SJSA1 (cell line): ENCODE measurements around the gene UBAP1L. TPM values are rescaled to one million over a fixed set of nuclear protein-coding genes. Genes with fewer than 3 reads are reported as not detected.

Experiments
- DNase-seq, 2 experiments: peaks; one replicate each; pipeline ENCODE4 v3.0.0-alpha.2; 2015 to 2020; ENCODE audit warnings: low spot score in 2 of 2, low read depth in 1 of 2
- H3K27ac ChIP-seq: fragments of 250-450 bp; sonication (Bioruptor Pico); 2 replicates; pipeline ENCODE4 v1.5.1; 2020; ENCODE audit warnings: mild to moderate bottlenecking, moderate library complexity
- H3K27me3 ChIP-seq: fragments of 250-450 bp; sonication (Bioruptor Pico); replicated peaks from 2 replicates; pipeline ENCODE4 v1.5.1; 2020; ENCODE audit warnings: mild to moderate bottlenecking, moderate library complexity
- H3K36me3 ChIP-seq: fragments of 250-450 bp; sonication (Bioruptor Pico); 2 replicates; pipeline ENCODE4 v1.5.1; 2020; ENCODE audit warnings: mild to moderate bottlenecking
- H3K4me1 ChIP-seq: fragments of 250-450 bp; sonication (Bioruptor Pico); replicated peaks from 2 replicates; pipeline ENCODE4 v1.6.1; 2021; ENCODE audit warnings: mild to moderate bottlenecking
- H3K4me3 ChIP-seq: fragments of 250-450 bp; sonication (Bioruptor Pico); 2 replicates; pipeline ENCODE4 v1.5.1; 2020; ENCODE audit warnings: mild to moderate bottlenecking
- H3K9me3 ChIP-seq: fragments of 250-450 bp; sonication (Bioruptor Pico); replicated peaks from 2 replicates; pipeline ENCODE4 v1.5.1; 2020; ENCODE audit warnings: mild to moderate bottlenecking
- total RNA-seq: library from RNA; depleted of rRNA; stranded (reverse); fragments of >200 nt; shearing (Covaris generic); gene quantifications from 2 replicates; pipeline ENCODE4 v1.2.3, GENCODE V29; 2014

The UBAP1L gene
- total RNA-seq, 1 experiment from 2014 or later: 0.87 TPM

GRCh38 chr15:65059931-65060596, 54.9 kb downstream of the UBAP1L start:
- Histone ChIP-seq H3K27me3 (no peaks in the 10 kb centered on the region), H3K36me3 (peaks cover 94% of the 10 kb centered on the region), H3K4me3 (no peak overlapping the region), H3K9me3 (no peaks in the 10 kb centered on the region), H3K27ac (no peak overlapping the region), H3K4me1 (peaks cover 87% of the 10 kb centered on the region)
- no peak for DNase-seq

GRCh38 chr15:65059369-65059750, 55.6 kb downstream of the UBAP1L start:
- Histone ChIP-seq H3K27ac (no peak overlapping the region), H3K27me3 (no peaks in the 10 kb centered on the region), H3K9me3 (no peaks in the 10 kb centered on the region), H3K4me3 (no peak overlapping the region), H3K36me3 (peaks cover 94% of the 10 kb centered on the region), H3K4me1 (peaks cover 90% of the 10 kb centered on the region)
- no peak for DNase-seq

DNA sequence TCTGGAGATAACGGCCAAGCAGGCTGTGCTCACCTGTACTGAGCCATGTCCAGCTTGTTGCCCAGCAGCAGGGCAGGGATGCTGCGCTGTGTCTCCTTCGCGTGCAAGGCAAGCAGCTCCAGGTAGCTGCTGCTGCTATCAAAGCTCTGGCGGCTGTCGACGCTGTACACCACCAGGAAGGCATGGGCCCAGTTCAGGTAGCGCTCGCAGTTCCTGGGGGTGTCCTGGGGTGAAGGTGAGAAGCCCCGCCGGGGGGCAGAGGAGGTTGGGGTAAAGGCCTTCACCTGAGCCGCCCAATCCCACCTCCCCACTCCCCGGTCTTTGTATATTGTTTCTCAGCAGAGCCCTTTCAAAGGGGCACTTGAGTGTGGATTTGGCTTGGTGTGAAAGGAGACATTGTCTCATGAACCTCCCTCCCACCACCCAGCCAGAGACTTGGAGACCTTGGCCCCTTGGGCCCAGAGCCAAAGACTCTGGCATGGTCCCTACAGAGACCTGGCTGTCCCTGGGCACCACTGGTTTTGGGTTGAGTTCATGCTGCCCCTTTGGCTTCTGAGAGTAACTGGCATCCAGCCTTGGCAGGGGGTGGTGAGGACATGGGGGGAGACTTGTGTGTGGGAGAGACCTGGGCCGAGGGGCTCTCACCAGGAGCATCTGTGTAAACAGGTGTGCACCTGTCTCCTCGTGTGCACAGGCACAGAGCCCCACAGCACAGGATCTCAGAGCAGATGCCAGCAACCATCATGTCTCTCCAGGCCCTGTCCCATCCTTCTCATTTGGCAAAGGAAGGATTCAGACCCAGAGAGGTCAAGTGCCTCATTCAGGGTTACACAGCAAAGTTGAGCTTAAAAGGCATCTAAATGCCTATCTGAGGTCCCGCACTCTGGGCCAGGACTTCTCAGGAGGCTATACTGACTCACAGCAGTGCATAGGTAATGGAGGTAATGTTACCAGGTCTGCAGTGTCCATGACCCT, 56.3 kb downstream of the UBAP1L start:
- no peaks in the 10 kb centered on the region for H3K27me3 ChIP-seq
- no peak for DNase-seq
- H3K36me3 ChIP-seq: peaks cover 94% of the 10 kb centered on the region
- H3K4me3 ChIP-seq: no peak overlapping the region
- H3K9me3 ChIP-seq: no peaks in the 10 kb centered on the region
- no peak overlapping the region for H3K27ac ChIP-seq
- peaks cover 90% of the 10 kb centered on the region for H3K4me1 ChIP-seq

- no peaks in the 10 kb centered on the region for H3K9me3 ChIP-seq
- DNase-seq: no peak
- H3K4me3 ChIP-seq: no peak overlapping the region
- peaks cover 79% of the 10 kb centered on the region for H3K4me1 ChIP-seq
- peaks cover 93% of the 10 kb centered on the region for H3K36me3 ChIP-seq
- H3K27me3 ChIP-seq: no peaks in the 10 kb centered on the region
- peak overlapping the region; percentile 62; the same call in 1 of the 2 replicates for H3K27ac ChIP-seq
Observed at GRCh38 chr15:65057549-65057940, 57.5 kb downstream of the UBAP1L start.

DNA sequence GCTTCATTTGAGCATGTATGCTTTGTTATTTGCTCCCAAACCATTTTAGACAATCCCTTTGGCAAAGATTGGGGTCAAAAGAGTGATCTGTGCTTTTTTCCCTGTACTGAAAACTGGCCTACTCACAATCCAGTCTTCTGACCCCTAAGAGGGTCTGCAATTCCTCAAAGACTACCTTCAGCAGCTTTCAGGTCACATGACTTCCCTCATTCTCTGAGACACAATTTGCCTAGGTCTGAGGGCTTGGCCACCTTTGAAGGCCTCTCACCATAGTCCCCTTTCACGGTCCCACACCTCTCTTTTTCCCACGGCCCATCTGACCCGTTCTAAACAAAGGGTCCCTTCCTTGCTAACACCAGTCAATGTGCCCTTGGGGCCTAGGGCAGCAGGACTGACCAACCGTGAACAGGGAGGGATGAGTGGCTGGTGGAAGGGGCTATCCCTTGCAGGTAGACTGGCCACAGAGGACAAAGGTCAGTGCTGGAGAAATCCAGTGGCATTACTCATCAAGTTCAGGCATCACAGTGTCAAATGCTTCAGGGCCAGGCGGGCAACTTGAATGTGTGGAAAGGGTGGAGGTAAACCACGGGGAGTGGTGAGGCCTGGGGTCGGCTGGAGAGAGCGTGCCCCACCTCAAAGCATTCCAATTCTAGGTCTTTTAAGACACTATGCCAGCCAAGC, 58.0 kb downstream of the UBAP1L start:
- peak overlapping the region; percentile 62 for H3K27ac ChIP-seq
- H3K27me3 ChIP-seq: no peaks in the 10 kb centered on the region
- H3K9me3 ChIP-seq: no peaks in the 10 kb centered on the region
- H3K36me3 ChIP-seq: peaks cover 90% of the 10 kb centered on the region
- H3K4me3 ChIP-seq: no peak overlapping the region
- peaks cover 75% of the 10 kb centered on the region for H3K4me1 ChIP-seq
- peak; percentile 54 to 68 for DNase-seq

DNA sequence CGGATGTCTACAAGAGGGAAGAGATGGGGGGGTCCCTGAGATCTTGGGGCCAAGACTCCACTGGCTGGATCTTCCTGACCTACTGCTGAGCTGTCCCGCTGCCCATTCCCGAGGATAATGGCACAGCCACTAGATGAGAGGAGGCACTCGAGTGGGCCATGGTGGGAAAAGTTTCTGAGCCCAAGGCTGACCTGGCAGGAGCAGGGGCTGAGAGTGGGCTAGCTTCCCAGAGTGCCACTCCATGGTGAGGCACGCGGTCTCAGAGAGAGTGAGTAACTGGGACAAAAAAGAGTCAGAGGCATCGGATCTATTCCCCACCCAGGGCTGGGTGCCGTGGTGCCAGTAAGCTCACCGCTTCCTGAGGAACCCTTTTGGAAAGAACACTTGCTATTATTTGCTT, 58.9 kb downstream of the UBAP1L start:
- H3K4me1 ChIP-seq: peaks cover 81% of the 10 kb centered on the region
- no peak overlapping the region for H3K4me3 ChIP-seq
- DNase-seq: no peak
- H3K9me3 ChIP-seq: no peaks in the 10 kb centered on the region
- peak overlapping the region; percentile 62 for H3K27ac ChIP-seq
- H3K36me3 ChIP-seq: peaks cover 90% of the 10 kb centered on the region
- H3K27me3 ChIP-seq: no peaks in the 10 kb centered on the region

- no peak overlapping the region for H3K4me3 ChIP-seq
- peak overlapping the region; percentile 62 for H3K27ac ChIP-seq
- H3K36me3 ChIP-seq: peaks cover 86% of the 10 kb centered on the region
- DNase-seq: peak; percentile 96 to 98
- no peaks in the 10 kb centered on the region for H3K9me3 ChIP-seq
- no peaks in the 10 kb centered on the region for H3K27me3 ChIP-seq
- H3K4me1 ChIP-seq: peaks cover 81% of the 10 kb centered on the region
Observed at GRCh38 chr15:65055201-65055870, 59.7 kb downstream of the UBAP1L start.

DNA sequence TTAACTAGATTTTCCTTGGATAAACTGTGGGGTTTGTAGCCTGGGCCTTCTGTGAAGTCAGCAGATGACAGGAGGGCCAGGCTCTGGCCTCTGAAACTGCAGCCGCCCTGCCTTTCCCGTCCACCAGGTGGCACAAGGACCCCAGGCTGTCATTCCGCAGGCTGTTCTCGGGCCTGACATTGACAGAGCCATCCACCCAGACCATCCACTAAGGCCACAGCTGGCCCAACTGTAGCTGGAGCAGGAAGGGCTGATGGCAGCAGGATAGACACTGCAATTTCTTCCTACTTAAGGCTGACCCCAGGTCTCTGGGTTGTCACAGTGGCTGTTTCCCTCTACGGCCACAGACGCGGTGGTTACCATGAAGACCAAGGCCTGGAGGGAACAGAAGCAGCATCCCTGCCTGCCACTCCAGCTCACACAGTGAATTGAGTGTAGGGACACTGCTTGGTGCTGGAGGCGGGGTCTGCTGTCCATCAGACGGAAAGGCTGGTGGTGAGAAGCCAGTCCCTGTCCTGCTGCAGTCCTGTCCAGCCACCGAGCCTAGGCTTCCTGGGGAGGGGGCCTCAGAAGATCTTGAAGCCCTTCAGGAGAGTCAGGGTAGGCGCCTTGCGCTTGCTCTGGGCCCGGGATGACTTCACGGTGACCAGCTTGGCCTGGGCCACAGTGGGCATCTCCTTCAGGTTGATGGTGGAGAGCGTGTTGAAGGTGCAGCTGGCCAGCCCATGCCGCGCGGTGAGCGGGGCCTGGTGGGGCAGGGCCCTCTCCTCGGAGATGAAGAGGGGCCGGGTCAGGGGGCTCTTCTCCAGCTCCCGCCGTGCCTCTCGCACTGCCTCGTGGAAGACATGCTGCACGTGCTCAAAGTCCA, 60.4 kb downstream of the UBAP1L start:
- peaks cover 82% of the 10 kb centered on the region for H3K36me3 ChIP-seq
- peak; percentile 78 to 87 for DNase-seq
- no peaks in the 10 kb centered on the region for H3K27me3 ChIP-seq
- H3K4me1 ChIP-seq: peaks cover 83% of the 10 kb centered on the region
- H3K27ac ChIP-seq: peak overlapping the region; percentile 62
- H3K9me3 ChIP-seq: no peaks in the 10 kb centered on the region
- H3K4me3 ChIP-seq: no peak overlapping the region

DNA sequence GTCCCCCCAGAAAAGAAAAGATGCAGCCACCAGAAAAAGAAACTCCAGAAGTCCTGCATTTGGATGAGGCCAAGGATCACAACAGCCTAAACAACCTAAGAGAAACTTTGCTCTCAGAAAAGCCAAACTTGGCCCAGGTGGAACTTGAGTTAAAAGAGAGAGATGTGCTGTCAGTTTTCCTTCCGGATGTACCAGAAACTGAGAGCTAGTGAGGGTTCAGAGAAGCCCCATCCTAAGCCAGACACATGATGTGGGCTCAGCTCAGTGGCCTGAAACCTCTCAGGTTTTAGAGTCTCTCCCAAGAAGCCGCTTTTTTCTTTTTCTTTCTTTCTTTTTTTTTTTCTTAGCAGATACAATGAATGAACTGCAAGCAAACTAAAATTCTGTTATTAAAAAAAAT, 62.0 kb downstream of the UBAP1L start:
- Histone ChIP-seq H3K9me3 (no peaks in the 10 kb centered on the region), H3K27ac (no peak overlapping the region), H3K4me1 (peaks cover 82% of the 10 kb centered on the region), H3K4me3 (no peak overlapping the region), H3K36me3 (peaks cover 78% of the 10 kb centered on the region), H3K27me3 (no peaks in the 10 kb centered on the region)
- no peak for DNase-seq

DNA sequence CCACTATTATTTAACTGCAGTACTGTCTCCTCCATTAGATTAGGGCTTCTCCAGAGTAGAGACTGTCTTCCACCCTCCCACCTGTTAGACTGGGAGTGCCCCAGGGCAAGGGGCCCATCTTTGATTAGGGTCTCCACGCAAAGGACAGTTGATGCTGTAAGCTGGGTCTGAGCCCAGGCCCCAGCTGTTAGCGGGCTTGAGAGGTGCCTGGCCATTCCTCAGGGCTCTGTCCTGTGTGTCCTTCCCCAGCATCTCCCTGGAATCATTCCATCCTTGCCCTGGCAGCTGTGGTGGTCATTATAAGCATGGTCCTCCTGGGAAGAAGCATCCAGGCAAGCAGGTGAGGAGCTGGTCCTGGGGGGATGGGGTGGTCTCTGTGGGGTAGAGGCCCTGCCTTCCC, 63.7 kb downstream of the UBAP1L start:
- DNase-seq: no peak
- Histone ChIP-seq H3K27me3 (no peaks in the 10 kb centered on the region), H3K4me3 (no peak overlapping the region), H3K27ac (peak overlapping the region; percentile 78), H3K4me1 (peaks cover 70% of the 10 kb centered on the region), H3K36me3 (peaks cover 70% of the 10 kb centered on the region), H3K9me3 (no peaks in the 10 kb centered on the region)

DNA sequence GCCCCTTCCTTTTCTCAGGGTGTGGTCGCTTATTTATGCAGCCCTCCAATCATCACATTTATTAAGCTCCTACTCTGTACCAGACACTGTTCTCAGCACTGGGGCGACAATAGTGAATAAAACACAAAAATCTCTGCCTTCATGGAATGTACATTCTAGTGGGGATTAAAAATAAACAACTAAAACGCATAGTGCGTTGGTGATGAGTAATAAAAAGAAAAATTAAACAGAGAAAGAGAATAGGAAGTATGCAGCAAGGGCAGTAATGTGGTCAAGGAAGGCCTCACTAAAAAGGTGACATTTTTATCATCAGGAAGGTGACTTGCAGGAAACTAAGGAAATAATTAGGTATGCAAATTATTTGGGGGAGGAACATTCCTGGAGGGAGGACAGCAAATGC, 64.7 kb downstream of the UBAP1L start:
- no peaks in the 10 kb centered on the region for H3K27me3 ChIP-seq
- H3K4me3 ChIP-seq: no peak overlapping the region
- H3K9me3 ChIP-seq: no peaks in the 10 kb centered on the region
- DNase-seq: peak; percentile 77 to 92
- H3K36me3 ChIP-seq: peaks cover 69% of the 10 kb centered on the region
- H3K27ac ChIP-seq: peak overlapping the region; percentile 78
- H3K4me1 ChIP-seq: peaks cover 60% of the 10 kb centered on the region

- no peaks in the 10 kb centered on the region for H3K27me3 ChIP-seq
- peaks cover 66% of the 10 kb centered on the region for H3K36me3 ChIP-seq
- peak overlapping the region; percentile 78 for H3K27ac ChIP-seq
- no peak overlapping the region for H3K4me3 ChIP-seq
- peaks cover 58% of the 10 kb centered on the region for H3K4me1 ChIP-seq
- DNase-seq: no peak
- H3K9me3 ChIP-seq: no peaks in the 10 kb centered on the region
Observed at GRCh38 chr15:65049418-65049840, 65.6 kb downstream of the UBAP1L start.
